Activated CD8-positive, alpha-beta T cell treated with anti-CD3 and anti-CD28 coated beads for 36 hours (primary cell): Measurements from ENCODE around the gene KRT6A. TPM values are rescaled to one million over a fixed set of nuclear protein-coding genes. Genes with fewer than 3 reads are reported as not detected.
"Not testable (repeated sequence)": the region's sequence is repeated elsewhere in the genome, so short reads cannot be mapped to it uniquely, and the experiment has no call there.

Source experiments
- ATAC-seq: fragments of 200-7000 bp; cut with Tn5 transposase; one replicate; pipeline ENCODE4 v1.10.0; 2021; ENCODE audit warnings: mild to moderate bottlenecking, moderate library complexity
- CTCF ChIA-PET: fragments of 350-600 bp; sonication (Branson Sonifier 250); formaldehyde crosslinking; loops from one replicate; lab custom pipeline; 2021; ENCODE audit warnings: antibody characterized with exemption; lab: Charles Lee
- POLR2A ChIA-PET: fragments of 350-600 bp; sonication (Branson Sonifier 250); formaldehyde crosslinking; loops from one replicate; lab custom pipeline; 2021; ENCODE audit warnings: antibody characterized with exemption; lab: Charles Lee
- DNase-seq: peaks from one replicate; pipeline ENCODE4 v3.0.0-alpha.2; 2020
- H3K27ac Mint-ChIP-seq: one replicate; pipeline ENCODE4 v1.8.0; 2021; ENCODE audit warnings: mild to moderate bottlenecking, mixed read lengths
- H3K27me3 Mint-ChIP-seq: one replicate; pipeline ENCODE4 v1.8.0; 2021; ENCODE audit warnings: mixed read lengths
- H3K36me3 Mint-ChIP-seq: one replicate; pipeline ENCODE4 v1.8.0; 2021; ENCODE audit warnings: low read depth, mixed read lengths
- H3K4me1 Mint-ChIP-seq: one replicate; pipeline ENCODE4 v1.8.0; 2021; ENCODE audit warnings: low read depth, mixed read lengths
- H3K4me3 Mint-ChIP-seq: one replicate; pipeline ENCODE4 v1.8.0; 2021; ENCODE audit warnings: mild to moderate bottlenecking, moderate library complexity, mixed read lengths
- H3K9me3 Mint-ChIP-seq: one replicate; pipeline ENCODE4 v1.8.0; 2021; ENCODE audit warnings: mixed read lengths
- CTCF ChIP-seq: fragments of 200-600 bp; IDR thresholded peaks from one replicate; pipeline ENCODE4 v1.8.0; 2022; ENCODE audit warnings: antibody characterized with exemption, mild to moderate bottlenecking
- intact Hi-C: fragments of 100-400 bp; cut with micrococcal nuclease; formaldehyde crosslinking; loops from one replicate; pipeline ENCODE4 v1.10.0; 2022
- total RNA-seq, 2 experiments: library from RNA; stranded (reverse); gene quantifications; one replicate each; pipeline ENCODE4 v1.2.3, GENCODE V29; 2021

The KRT6A gene
- total RNA-seq, 2 experiments from 2014 or later = not detected

DNA sequence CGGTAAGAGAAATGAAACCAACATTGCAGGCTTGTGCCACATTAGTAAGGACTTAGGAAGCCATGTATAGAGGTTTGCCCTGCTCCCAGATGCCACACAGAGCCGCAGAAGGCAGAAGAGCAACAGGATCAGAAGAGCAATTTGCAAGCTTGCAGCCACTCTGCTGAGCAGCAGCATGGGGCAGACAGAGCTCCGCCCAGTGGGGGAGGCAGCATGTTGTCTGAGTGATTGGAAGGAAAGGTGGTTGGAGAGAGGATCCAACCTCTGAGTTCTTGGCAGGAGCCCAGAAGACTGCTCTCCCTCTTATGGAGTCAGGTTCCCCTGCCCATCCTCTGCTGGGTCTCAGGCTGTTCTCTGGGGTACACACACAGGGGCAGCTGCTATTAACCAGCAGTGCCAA, 2.3 kb upstream of the KRT6A start:
- TF ChIP-seq CTCF = no peak
- Mint-ChIP-seq H3K9me3 (no peaks in the 10 kb centered on the region), H3K27ac (no peak overlapping the region), H3K4me1 (no peaks in the 10 kb centered on the region), H3K36me3 (no peaks in the 10 kb centered on the region), H3K27me3 (peaks cover 28% of the 10 kb centered on the region), H3K4me3 (no peak overlapping the region)
- intact Hi-C loops = no loop called here
- CTCF ChIA-PET = no interaction called here
- POLR2A ChIA-PET = no interaction called here
- DNase-seq (no peak), ATAC-seq (no peak)

- H3K27me3 Mint-ChIP-seq = peaks cover 28% of the 10 kb centered on the region
- no peaks in the 10 kb centered on the region for H3K36me3 Mint-ChIP-seq
- H3K4me3 Mint-ChIP-seq = no peak overlapping the region
- POLR2A ChIA-PET = no interaction called here
- DNase-seq (no peak), ATAC-seq (no peak)
- no peaks in the 10 kb centered on the region for H3K9me3 Mint-ChIP-seq
- no peak for TF ChIP-seq CTCF
- no peaks in the 10 kb centered on the region for H3K4me1 Mint-ChIP-seq
- H3K27ac Mint-ChIP-seq = no peak overlapping the region
- intact Hi-C loops = no loop called here
- CTCF ChIA-PET = no interaction called here
These were observed 1.5 kb upstream of the KRT6A start for GRCh38 chr12:52494518-52494917.

DNA sequence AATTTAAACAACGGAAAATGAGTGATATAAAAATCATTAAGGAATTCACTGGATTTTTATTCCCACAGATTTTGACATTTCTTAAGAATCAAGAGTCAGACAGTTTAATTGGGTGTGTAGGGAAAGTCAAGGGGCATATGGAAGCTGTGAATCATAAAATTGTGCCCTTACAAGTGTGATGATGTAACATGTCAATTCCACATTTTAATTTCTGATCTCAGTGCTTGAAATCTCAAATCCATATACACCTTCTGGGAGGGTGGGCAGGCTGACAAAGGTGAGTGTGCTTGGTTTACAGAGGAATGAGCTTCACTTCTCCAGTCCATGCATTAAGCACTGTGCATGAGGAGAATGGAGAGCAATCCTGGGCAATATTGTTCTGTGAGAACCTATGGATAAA, 1.0 kb upstream of the KRT6A start:
- Mint-ChIP-seq H3K4me3 (no peak overlapping the region), H3K9me3 (no peaks in the 10 kb centered on the region), H3K27me3 (peaks cover 28% of the 10 kb centered on the region), H3K36me3 (no peaks in the 10 kb centered on the region), H3K27ac (no peak overlapping the region), H3K4me1 (no peaks in the 10 kb centered on the region)
- DNase-seq (no peak), ATAC-seq (no peak)
- ChIA-PET POLR2A (no interaction called here), CTCF (no interaction called here)
- no peak for TF ChIP-seq CTCF
- intact Hi-C loops = no loop called here

GRCh38 chr12:52492405-52492804, 652 bp downstream of the KRT6A start:
- ATAC-seq, POLR2A ChIA-PET, H3K9me3 Mint-ChIP-seq, intact Hi-C loops, CTCF ChIA-PET, H3K36me3 Mint-ChIP-seq, H3K4me3 Mint-ChIP-seq, H3K27ac Mint-ChIP-seq, H3K4me1 Mint-ChIP-seq, DNase-seq: not testable (repeated sequence)
- peaks cover 28% of the 10 kb centered on the region for H3K27me3 Mint-ChIP-seq

DNA sequence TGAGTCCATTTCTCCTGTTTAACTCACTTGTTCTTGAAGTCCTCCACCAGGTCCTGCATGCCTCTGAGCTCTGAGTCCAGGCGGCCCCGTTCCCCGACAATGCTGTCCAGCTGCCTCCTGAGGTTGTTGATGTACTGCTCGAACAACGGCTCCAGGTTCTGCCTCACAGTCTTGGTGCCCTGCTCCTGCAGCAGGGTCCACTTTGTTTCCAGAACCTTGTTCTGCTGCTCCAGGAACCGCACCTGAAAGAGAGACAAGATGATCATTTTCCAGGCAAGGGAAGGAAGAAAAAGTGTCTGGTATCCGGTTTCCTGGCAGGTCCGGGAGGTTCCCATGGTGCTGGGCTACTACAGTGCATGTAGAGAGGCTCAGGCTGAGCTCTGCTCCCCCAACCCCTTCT, 1.6 kb downstream of the KRT6A start:
- H3K27me3 Mint-ChIP-seq = peaks cover 33% of the 10 kb centered on the region
- CTCF ChIA-PET = not testable (repeated sequence)

DNA sequence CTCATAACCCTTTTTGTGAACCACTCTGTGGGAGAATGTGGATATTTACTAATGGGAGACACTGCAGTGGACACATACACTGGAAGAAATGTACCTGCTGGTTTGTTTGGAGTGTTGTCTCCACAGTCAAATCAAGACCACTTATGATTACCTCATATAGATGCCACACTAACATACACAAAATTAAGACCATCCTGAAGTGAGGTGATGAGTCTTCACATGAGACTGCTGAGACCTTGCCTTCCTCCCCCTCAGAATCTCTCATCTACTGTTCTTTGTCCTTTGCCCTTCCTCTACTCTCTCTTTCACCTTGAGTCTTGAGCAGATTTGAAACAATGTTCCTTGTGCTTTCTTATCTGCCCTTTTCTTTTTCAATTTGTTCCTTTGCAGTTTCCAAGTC, 4.3 kb downstream of the KRT6A start:
- no peak for TF ChIP-seq CTCF
- Mint-ChIP-seq H3K27me3 (peaks cover 43% of the 10 kb centered on the region), H3K9me3 (peaks cover 5% of the 10 kb centered on the region), H3K27ac (no peak overlapping the region), H3K36me3 (no peaks in the 10 kb centered on the region), H3K4me3 (no peak overlapping the region), H3K4me1 (no peaks in the 10 kb centered on the region)
- DNase-seq (no peak), ATAC-seq (no peak)
- intact Hi-C loops = no loop called here
- ChIA-PET POLR2A (no interaction called here), CTCF (no interaction called here)

More for the DNA sequence above, 1.6 kb downstream of the KRT6A start:
- intact Hi-C loops, H3K4me3 Mint-ChIP-seq, H3K36me3 Mint-ChIP-seq, H3K4me1 Mint-ChIP-seq, ATAC-seq, H3K9me3 Mint-ChIP-seq, POLR2A ChIA-PET, H3K27ac Mint-ChIP-seq, DNase-seq: not testable (repeated sequence)

DNA sequence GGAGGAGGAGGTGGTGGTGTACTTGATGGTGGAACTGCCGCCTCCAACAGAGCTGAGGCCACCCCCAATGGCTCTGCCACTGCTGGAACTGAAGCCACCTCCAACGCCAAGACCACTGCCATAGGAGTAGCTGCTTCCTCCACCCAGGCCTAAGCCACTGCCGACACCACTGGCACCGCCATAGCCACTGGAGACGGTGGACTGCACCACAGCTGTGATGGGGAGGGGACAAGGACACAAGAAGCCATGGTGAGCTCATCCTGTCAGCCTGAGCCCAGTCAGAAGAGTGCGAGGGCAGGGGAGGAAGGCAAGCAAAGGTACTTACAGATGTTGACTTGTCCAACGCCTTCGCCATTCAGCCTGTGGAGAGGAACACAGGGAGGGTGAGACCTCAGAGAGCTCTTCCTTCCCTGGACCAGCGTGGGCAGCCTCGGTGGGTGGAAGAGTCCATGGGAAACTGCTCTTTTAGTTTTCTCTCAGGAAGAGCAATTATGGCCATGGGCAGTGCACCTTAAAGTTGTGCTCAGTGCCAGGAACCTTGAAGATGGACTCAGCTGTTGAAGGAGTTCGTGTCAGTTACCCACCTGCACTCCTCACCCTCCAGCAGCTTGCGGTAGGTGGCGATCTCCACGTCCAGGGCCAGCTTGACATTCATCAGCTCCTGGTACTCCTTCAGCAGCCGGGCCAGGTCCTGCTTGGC, 5.2 kb downstream of the KRT6A start:
- H3K27ac Mint-ChIP-seq, H3K36me3 Mint-ChIP-seq, CTCF ChIA-PET, H3K4me3 Mint-ChIP-seq, intact Hi-C loops, ATAC-seq, DNase-seq, H3K9me3 Mint-ChIP-seq, H3K4me1 Mint-ChIP-seq: not testable (repeated sequence)
- H3K27me3 Mint-ChIP-seq = peaks cover 39% of the 10 kb centered on the region
- POLR2A ChIA-PET = interaction anchor here (0.6 kb wide), 1 partner anchor 131 kb away, joined by 3 read pairs; the partner anchor contains the start of gene KRT73
